Lower leg skin (tissue), 3 donors: ENCODE results near the gene KRTAP1-5.

Source experiments
- CTCF ChIP-seq, 3 donors: fragments of 450-650 bp; IDR thresholded peaks; one replicate each; pipeline ENCODE4 v1.5.1; 2016; ENCODE audit warnings: antibody characterized with exemption in 3 of 3, mild to moderate bottlenecking in 3 of 3, moderate library complexity in 2 of 3
- POLR2A ChIP-seq, 2 donors: fragments of 450-650 bp; IDR thresholded peaks; one replicate each; pipeline ENCODE4 v1.6.1; 2016 to 2017; ENCODE audit warnings: antibody characterized with exemption in 2 of 2, mild to moderate bottlenecking in 1 of 2, moderate library complexity in 1 of 2

DNA sequence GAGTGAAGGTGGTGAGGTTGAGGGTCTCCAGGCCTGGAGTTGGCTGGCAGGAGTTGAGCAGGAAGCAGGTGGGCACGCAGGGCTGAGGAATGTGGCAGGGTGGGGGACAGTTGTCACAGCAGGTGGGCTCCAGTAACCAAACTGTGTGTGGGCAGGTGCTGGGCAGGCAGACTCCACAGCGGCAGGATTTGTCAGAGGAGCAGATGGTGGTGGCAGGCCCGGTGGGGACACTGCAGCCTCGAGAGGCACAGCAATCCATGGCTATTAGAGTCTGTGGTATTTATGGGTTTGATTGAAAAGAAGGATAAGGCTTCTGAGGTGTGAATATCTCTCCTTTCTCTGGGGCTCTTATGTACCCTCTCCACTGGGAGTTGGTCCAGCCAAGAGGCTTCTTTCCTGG lies 33.2 kb downstream of the KRTAP1-5 start, which contains the start of gene KRTAP3-3:
- TF ChIP-seq CTCF (IDR thresholded peaks at IDR 0.05) = no peak
- TF ChIP-seq POLR2A (IDR thresholded peaks at IDR 0.05) = no peak
